Neural cell (in vitro differentiated cells): ENCODE data around the gene UFD1. TPM values are rescaled to one million over a fixed set of nuclear protein-coding genes. Genes with fewer than 3 reads are reported as not detected.

Experiments used
- H2AFZ ChIP-seq: fragments of 200-600, 300-800 bp; sonication (generic), shearing (Covaris generic); 2 replicates; pipeline ENCODE4 v1.6.0; 2014; ENCODE audit warnings: low read depth, mild to moderate bottlenecking, antibody characterized with exemption, low read length, moderate library complexity
- H3F3A ChIP-seq: fragments of 200-600 bp; shearing (Covaris generic); 2 replicates; pipeline ENCODE4 v1.6.1; 2016; ENCODE audit warnings: mild to moderate bottlenecking, moderate library complexity, mixed read lengths, antibody characterized with exemption, low read length; ENCODE audit not compliant: insufficient read depth, poor library complexity, severe bottlenecking
- H3K27ac ChIP-seq: fragments of 200-600, 300-800 bp; sonication (generic), shearing (Covaris generic); 2 replicates; pipeline ENCODE4 v1.5.1; 2014; ENCODE audit warnings: mild to moderate bottlenecking, low read length, moderate library complexity
- H3K27me3 ChIP-seq: fragments of 300-800, 200-600 bp; sonication (generic), shearing (Covaris generic); 2 replicates; pipeline ENCODE4 v1.6.0; 2014; ENCODE audit warnings: mild to moderate bottlenecking, low read depth, low read length, moderate library complexity; ENCODE audit not compliant: insufficient read depth
- H3K36me3 ChIP-seq: fragments of 300-800, 200-600 bp; sonication (generic), shearing (Covaris generic); 2 replicates; pipeline ENCODE4 v1.5.1; 2014; ENCODE audit warnings: mild to moderate bottlenecking, antibody characterized with exemption, low read length, moderate library complexity; ENCODE audit not compliant: insufficient read depth
- H3K4me2 ChIP-seq: fragments of 300-800, 200-600 bp; sonication (generic), shearing (Covaris generic); 2 replicates; pipeline ENCODE4 v1.6.0; 2014; ENCODE audit warnings: mild to moderate bottlenecking, low read length
- H3K4me3 ChIP-seq: fragments of 300-800, 200-600 bp; sonication (generic), shearing (Covaris generic); 2 replicates; pipeline ENCODE4 v1.5.1; 2014; ENCODE audit warnings: mild to moderate bottlenecking, low read length, moderate library complexity
- H3K79me2 ChIP-seq: fragments of 200-600 bp; shearing (Covaris generic); replicated peaks from 2 replicates; pipeline ENCODE4 v1.6.0; 2014; ENCODE audit warnings: mild to moderate bottlenecking, low read length, moderate library complexity; ENCODE audit not compliant: insufficient read depth
- H3K9ac ChIP-seq: fragments of 300-800, 200-600 bp; sonication (generic), shearing (Covaris generic); 2 replicates; pipeline ENCODE4 v1.6.1; 2016; ENCODE audit warnings: mild to moderate bottlenecking, low read length, mixed read lengths
- H3K9me2 ChIP-seq: fragments of 200-600 bp; shearing (Covaris generic); 2 replicates; pipeline ENCODE4 v1.6.1; 2016; ENCODE audit warnings: mild to moderate bottlenecking, low read length, mixed read lengths; ENCODE audit not compliant: insufficient read depth
- H3K9me3 ChIP-seq: fragments of 200-600, 300-800 bp; sonication (generic), shearing (Covaris generic); 2 replicates; pipeline ENCODE4 v1.6.1; 2016; ENCODE audit warnings: mild to moderate bottlenecking, mixed run types, low read length, moderate library complexity, mixed read lengths
- H4K20me1 ChIP-seq: fragments of 200-600 bp; shearing (Covaris generic); 2 replicates; pipeline ENCODE4 v1.6.1; 2016; ENCODE audit warnings: mild to moderate bottlenecking, mixed run types; ENCODE audit not compliant: insufficient read depth
- CTCF ChIP-seq: fragments of 450-650 bp; IDR thresholded peaks from 2 replicates; pipeline ENCODE4 v1.5.1; 2014; ENCODE audit warnings: antibody characterized with exemption, mild to moderate bottlenecking, moderate library complexity; ENCODE audit not compliant: poor library complexity, severe bottlenecking
- EP300 ChIP-seq: fragments of 450-650 bp; conservative IDR thresholded peaks from 2 replicates; pipeline ENCODE4 v1.6.1; 2014; ENCODE audit warnings: antibody characterized with exemption, mild to moderate bottlenecking, moderate library complexity; ENCODE audit not compliant: poor library complexity, severe bottlenecking
- EZH2 ChIP-seq: fragments of 200-600, 300-800 bp; shearing (Covaris generic), sonication (generic); IDR thresholded peaks from 2 replicates; pipeline ENCODE4 v1.6.1; 2014; ENCODE audit warnings: antibody characterized with exemption, low read length, borderline replicate concordance, mild to moderate bottlenecking; ENCODE audit not compliant: insufficient read depth, poor library complexity, severe bottlenecking
- MXI1 ChIP-seq: fragments of 450-650 bp; conservative IDR thresholded peaks from 2 replicates; pipeline ENCODE4 v1.6.1; 2014; ENCODE audit warnings: antibody characterized with exemption, mild to moderate bottlenecking; ENCODE audit not compliant: poor library complexity, severe bottlenecking
- POLR2AphosphoS5 ChIP-seq: IDR thresholded peaks from 2 replicates; pipeline ENCODE4 v1.6.1; 2012
- RAD21 ChIP-seq: fragments of 450-650 bp; conservative IDR thresholded peaks from 2 replicates; pipeline ENCODE4 v1.6.1; 2014; ENCODE audit warnings: antibody characterized with exemption, mild to moderate bottlenecking, moderate library complexity
- REST ChIP-seq: IDR thresholded peaks from 2 replicates; pipeline ENCODE4 v1.6.1; 2012; ENCODE audit warnings: borderline replicate concordance
- SMC3 ChIP-seq: fragments of 450-650 bp; conservative IDR thresholded peaks from 2 replicates; pipeline ENCODE4 v1.6.1; 2014; ENCODE audit warnings: antibody characterized with exemption, mild to moderate bottlenecking, moderate library complexity; ENCODE audit not compliant: poor library complexity
- TAF1 ChIP-seq: IDR thresholded peaks from 2 replicates; pipeline ENCODE4 v1.6.1; 2012; ENCODE audit warnings: low read depth
- polyA plus RNA-seq: library from polyadenylated mRNA; depleted of rRNA; stranded (reverse); fragments of >200 nt; gene quantifications from 2 replicates; pipeline ENCODE4 v1.2.3, GENCODE V29; 2014

UFD1 gene
- polyA plus RNA-seq, 1 donor from 2014 or later, result 56.9 TPM

DNA sequence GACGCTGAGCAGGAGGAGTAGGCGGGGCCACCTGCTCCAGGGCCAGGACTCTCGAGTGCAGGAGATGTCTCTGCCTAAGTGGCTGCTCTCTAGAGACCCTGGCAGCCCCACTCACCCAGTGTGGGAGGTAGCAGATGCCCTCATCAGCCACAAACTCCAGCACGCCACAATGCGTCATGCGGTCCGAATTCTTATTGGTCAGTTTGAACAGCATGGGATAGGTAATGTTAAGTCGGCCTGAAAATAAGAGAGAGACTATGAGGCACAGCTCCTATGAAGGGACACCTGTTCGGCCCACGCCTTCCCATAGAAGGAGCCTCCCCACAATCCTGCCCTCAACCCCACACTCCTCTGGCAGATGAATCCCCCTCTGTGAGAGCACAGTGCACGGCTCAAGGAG is 7.4 kb downstream of the UFD1 start:
- no peak overlapping the region for H3K4me3 ChIP-seq
- TF ChIP-seq TAF1, result no peak
- TF ChIP-seq EP300, result no peak
- no peak for TF ChIP-seq SMC3
- TF ChIP-seq REST, result no peak
- TF ChIP-seq EZH2, result no peak
- no peak for TF ChIP-seq POLR2AphosphoS5
- no peak for TF ChIP-seq CTCF
- no peak for TF ChIP-seq MXI1
- TF ChIP-seq RAD21, result no peak
- no peaks in the 10 kb centered on the region for H3F3A ChIP-seq
- no peaks in the 10 kb centered on the region for H4K20me1 ChIP-seq
- H2AFZ ChIP-seq, result no peak overlapping the region
- H3K4me2 ChIP-seq, result no peak overlapping the region
- H3K36me3 ChIP-seq, result peaks cover 3% of the 10 kb centered on the region
- H3K27ac ChIP-seq, result no peak overlapping the region
- H3K27me3 ChIP-seq, result no peaks in the 10 kb centered on the region
- H3K9me2 ChIP-seq, result no peaks in the 10 kb centered on the region
- H3K9ac ChIP-seq, result no peak overlapping the region
- no peaks in the 10 kb centered on the region for H3K79me2 ChIP-seq
- no peaks in the 10 kb centered on the region for H3K9me3 ChIP-seq

- H2AFZ ChIP-seq, result no peak overlapping the region
- H3F3A ChIP-seq, result no peaks in the 10 kb centered on the region
- no peaks in the 10 kb centered on the region for H4K20me1 ChIP-seq
- H3K9me3 ChIP-seq, result no peaks in the 10 kb centered on the region
- H3K9ac ChIP-seq, result no peak overlapping the region
- no peak overlapping the region for H3K4me3 ChIP-seq
- H3K36me3 ChIP-seq, result peaks cover 3% of the 10 kb centered on the region
- no peak overlapping the region for H3K27ac ChIP-seq
- TF ChIP-seq EP300 (no peak), RAD21 (no peak), SMC3 (no peak), MXI1 (no peak), TAF1 (no peak)
- no peak overlapping the region for H3K4me2 ChIP-seq
- H3K79me2 ChIP-seq, result no peaks in the 10 kb centered on the region
- no peaks in the 10 kb centered on the region for H3K9me2 ChIP-seq
- no peaks in the 10 kb centered on the region for H3K27me3 ChIP-seq
Observed at GRCh38 chr22:19470010-19470409, 9.0 kb downstream of the UFD1 start.

DNA sequence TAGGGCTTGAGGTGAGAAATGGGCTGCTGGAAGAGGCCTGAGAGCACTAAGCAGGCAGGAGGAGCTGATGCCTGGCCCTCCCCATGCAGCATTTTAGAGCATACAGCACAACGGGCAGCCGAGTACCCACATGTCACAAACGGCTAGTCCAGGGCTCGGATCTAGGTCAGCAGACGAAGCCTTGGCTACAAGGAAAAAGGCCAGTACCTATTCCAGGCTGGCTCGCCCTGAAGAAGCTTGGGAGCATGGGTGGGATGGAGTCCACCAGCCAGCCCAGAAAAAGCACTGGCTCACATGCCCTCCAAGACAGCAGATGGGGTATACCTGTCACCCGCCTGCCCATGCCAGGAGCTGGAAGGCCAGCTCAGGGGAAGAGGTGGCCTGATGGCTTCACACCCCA is 9.6 kb downstream of the UFD1 start:
- Histone ChIP-seq H3K9ac (no peak overlapping the region), H2AFZ (no peak overlapping the region), H3K27me3 (no peaks in the 10 kb centered on the region), H3K9me3 (no peaks in the 10 kb centered on the region), H4K20me1 (no peaks in the 10 kb centered on the region), H3K9me2 (no peaks in the 10 kb centered on the region), H3K36me3 (peaks cover 3% of the 10 kb centered on the region), H3K79me2 (no peaks in the 10 kb centered on the region), H3K27ac (no peak overlapping the region), H3K4me2 (no peak overlapping the region), H3F3A (no peaks in the 10 kb centered on the region), H3K4me3 (no peak overlapping the region)
- TF ChIP-seq EZH2 (no peak), CTCF (no peak), SMC3 (no peak), REST (no peak), TAF1 (no peak), MXI1 (no peak), POLR2AphosphoS5 (no peak), EP300 (no peak), RAD21 (no peak)
